ENCODE measurements around the gene LSM6. TPM values are rescaled to one million over a fixed set of nuclear protein-coding genes. Genes with fewer than 3 reads are reported as not detected.

LSM6 gene
- total RNA-seq, 1 donor = 17.0 TPM

- H3K79me2 ChIP-seq (ENCODE audit: insufficient read depth, low read length) = no peaks in the 10 kb centered on the region
- H3K4me1 ChIP-seq (ENCODE audit: insufficient read depth, low read length) = no peaks in the 10 kb centered on the region
- peaks cover 9% of the 10 kb centered on the region for H3K27me3 ChIP-seq (ENCODE audit: insufficient read depth, low read length)
- H3K9me3 ChIP-seq (ENCODE audit: low read depth, low read length) = no peaks in the 10 kb centered on the region
- H3K4me2 ChIP-seq (ENCODE audit: insufficient read depth, low read length) = no peak within 1 kb of the TSS
- no peak for TF ChIP-seq CTCF (IDR thresholded peaks at IDR 0.05; ENCODE audit: extremely low read depth, low read depth, low read length)
- no peak within 1 kb of the TSS for H3K27ac ChIP-seq (ENCODE audit: low read depth, low read length)
- no peak within 1 kb of the TSS for H3K4me3 ChIP-seq (ENCODE audit: insufficient read depth, low read length)
- H4K20me1 ChIP-seq (ENCODE audit: insufficient read depth, low read length) = no peaks in the 10 kb centered on the region
- no peaks in the 10 kb centered on the region for H3K36me3 ChIP-seq (ENCODE audit: insufficient read depth, low read length)
- no peak within 1 kb of the TSS for H2AFZ ChIP-seq (ENCODE audit: low read length)
- no peak for DNase-seq (ENCODE audit: insufficient read length, low spot score, missing footprints)
Observed at GRCh38 chr4:146214238-146214637, 38.7 kb downstream of the LSM6 start, which contains the start of gene REELD1. Gene REELD1 (plus strand): TSS chr4:146214538. CDS start chr4:146216953, 2,415 bp downstream.

GRCh38 chr4:146222313-146222712 lies 46.8 kb downstream of the LSM6 start:
- Histone ChIP-seq H3K36me3 (ENCODE audit: insufficient read depth, low read length) (no peaks in the 10 kb centered on the region), H3K4me3 (ENCODE audit: insufficient read depth, low read length) (peak overlapping the region; percentile 41), H3K4me1 (ENCODE audit: insufficient read depth, low read length) (no peaks in the 10 kb centered on the region), H3K79me2 (ENCODE audit: insufficient read depth, low read length) (no peaks in the 10 kb centered on the region), H3K4me2 (ENCODE audit: insufficient read depth, low read length) (peak overlapping the region; percentile 60), H4K20me1 (ENCODE audit: insufficient read depth, low read length) (no peaks in the 10 kb centered on the region), H3K9me3 (ENCODE audit: low read depth, low read length) (no peaks in the 10 kb centered on the region), H3K27ac (ENCODE audit: low read depth, low read length) (no peak overlapping the region), H2AFZ (ENCODE audit: low read length) (peak overlapping the region; percentile 73), H3K27me3 (ENCODE audit: insufficient read depth, low read length) (no peaks in the 10 kb centered on the region)
- DNase-seq (ENCODE audit: insufficient read length, low spot score, missing footprints) = peak; percentile 88
- no peak for TF ChIP-seq CTCF (IDR thresholded peaks at IDR 0.05; ENCODE audit: extremely low read depth, low read depth, low read length)

GRCh38 chr4:146224326-146224966 lies 48.9 kb downstream of the LSM6 start:
- no peak for TF ChIP-seq CTCF (IDR thresholded peaks at IDR 0.05; ENCODE audit: extremely low read depth, low read depth, low read length)
- Histone ChIP-seq H3K9me3 (ENCODE audit: low read depth, low read length) (no peaks in the 10 kb centered on the region), H3K4me3 (ENCODE audit: insufficient read depth, low read length) (no peak overlapping the region), H3K36me3 (ENCODE audit: insufficient read depth, low read length) (no peaks in the 10 kb centered on the region), H3K4me1 (ENCODE audit: insufficient read depth, low read length) (no peaks in the 10 kb centered on the region), H4K20me1 (ENCODE audit: insufficient read depth, low read length) (no peaks in the 10 kb centered on the region), H2AFZ (ENCODE audit: low read length) (no peak overlapping the region), H3K4me2 (ENCODE audit: insufficient read depth, low read length) (no peak overlapping the region), H3K79me2 (ENCODE audit: insufficient read depth, low read length) (no peaks in the 10 kb centered on the region), H3K27ac (ENCODE audit: low read depth, low read length) (no peak overlapping the region), H3K27me3 (ENCODE audit: insufficient read depth, low read length) (peaks cover 3% of the 10 kb centered on the region)
- no peak for DNase-seq (ENCODE audit: insufficient read length, low spot score, missing footprints)

- Histone ChIP-seq H4K20me1 (ENCODE audit: insufficient read depth, low read length) (no peaks in the 10 kb centered on the region), H3K4me3 (ENCODE audit: insufficient read depth, low read length) (no peak overlapping the region), H3K4me2 (ENCODE audit: insufficient read depth, low read length) (no peak overlapping the region), H3K4me1 (ENCODE audit: insufficient read depth, low read length) (no peaks in the 10 kb centered on the region), H3K36me3 (ENCODE audit: insufficient read depth, low read length) (no peaks in the 10 kb centered on the region), H3K27ac (ENCODE audit: low read depth, low read length) (no peak overlapping the region), H2AFZ (ENCODE audit: low read length) (no peak overlapping the region), H3K27me3 (ENCODE audit: insufficient read depth, low read length) (peaks cover 6% of the 10 kb centered on the region), H3K9me3 (ENCODE audit: low read depth, low read length) (no peaks in the 10 kb centered on the region), H3K79me2 (ENCODE audit: insufficient read depth, low read length) (no peaks in the 10 kb centered on the region)
- DNase-seq (ENCODE audit: insufficient read length, low spot score, missing footprints) = no peak
- TF ChIP-seq CTCF (IDR thresholded peaks at IDR 0.05; ENCODE audit: extremely low read depth, low read depth, low read length) = no peak
Observed at GRCh38 chr4:146229406-146229805, 53.9 kb downstream of the LSM6 start.
